WTC11 (cell line): ENCODE data around the gene KCNN1. TPM values are rescaled to one million over a fixed set of nuclear protein-coding genes. Genes with fewer than 3 reads are reported as not detected.

Source experiments
- ATAC-seq: fragments of 200-7000 bp; cut with Tn5 transposase; 2 replicates; pipeline ENCODE4 v1.10.0; 2021; ENCODE audit warnings: mild to moderate bottlenecking, moderate library complexity
- CTCF ChIA-PET: fragments of 300-600 bp; sonication (Branson Sonifier 250); formaldehyde crosslinking; loops from one replicate; lab custom pipeline; 2021; ENCODE audit warnings: antibody characterized with exemption; lab: Charles Lee
- POLR2A ChIA-PET: fragments of 350-600 bp; sonication (Branson Sonifier 250); formaldehyde crosslinking; loops from one replicate; lab custom pipeline; 2021; ENCODE audit warnings: antibody characterized with exemption; lab: Charles Lee
- DNase-seq: peaks from one replicate; pipeline ENCODE4 v3.0.0; 2021; ENCODE audit warnings: low spot score
- H3K27ac Mint-ChIP-seq: 2 replicates; pipeline ENCODE4 v1.8.0; 2021; ENCODE audit warnings: mixed read lengths
- H3K27me3 Mint-ChIP-seq: 2 replicates; pipeline ENCODE4 v1.8.0; 2021; ENCODE audit warnings: low read depth, mild to moderate bottlenecking, moderate library complexity, mixed read lengths
- H3K36me3 Mint-ChIP-seq: 2 replicates; pipeline ENCODE4 v1.8.0; 2021; ENCODE audit warnings: mixed read lengths
- H3K4me1 Mint-ChIP-seq: 2 replicates; pipeline ENCODE4 v1.8.0; 2022; ENCODE audit warnings: mixed read lengths
- H3K4me3 Mint-ChIP-seq: 2 replicates; pipeline ENCODE4 v1.8.0; 2021; ENCODE audit warnings: mild to moderate bottlenecking, moderate library complexity, mixed read lengths
- H3K9me3 Mint-ChIP-seq: 2 replicates; pipeline ENCODE4 v1.8.0; 2021; ENCODE audit warnings: mixed read lengths
- AR ChIP-seq: fragments of 250-450 bp; sonication (Bioruptor Pico); IDR thresholded peaks from 2 replicates; pipeline ENCODE4 v1.9.0; 2021; ENCODE audit warnings: mild to moderate bottlenecking
- ATF2 ChIP-seq: sonication (generic); formaldehyde crosslinking; IDR thresholded peaks from 2 replicates; pipeline ENCODE4 v1.8.1; 2022; ENCODE audit warnings: low read depth, missing genetic modification reagents, borderline replicate concordance
- CBFB ChIP-seq: sonication (generic); formaldehyde crosslinking; IDR thresholded peaks from 2 replicates; pipeline ENCODE4 v1.8.1; 2022; ENCODE audit warnings: mild to moderate bottlenecking, low read depth, missing genetic modification reagents
- CTCF ChIP-seq: fragments of 200-600 bp; IDR thresholded peaks from 2 replicates; pipeline ENCODE4 v1.8.0; 2022; ENCODE audit warnings: antibody characterized with exemption
- E2F5 ChIP-seq: sonication (generic); formaldehyde crosslinking; IDR thresholded peaks from 2 replicates; pipeline ENCODE4 v1.8.1; 2022; ENCODE audit warnings: mild to moderate bottlenecking, moderate library complexity, missing genetic modification reagents
- ETV6 ChIP-seq: sonication (generic); formaldehyde crosslinking; IDR thresholded peaks from 2 replicates; pipeline ENCODE4 v1.8.1; 2022; ENCODE audit warnings: mild to moderate bottlenecking, missing genetic modification reagents
- GABPB1 ChIP-seq: sonication (generic); formaldehyde crosslinking; IDR thresholded peaks from 2 replicates; pipeline ENCODE4 v1.8.1; 2023; ENCODE audit warnings: mild to moderate bottlenecking, missing genetic modification reagents
- HMGA2 ChIP-seq: fragments of 250-450 bp; sonication (Bioruptor Pico); IDR thresholded peaks from 2 replicates; pipeline ENCODE4 v1.4.0; 2021; ENCODE audit warnings: mild to moderate bottlenecking, moderate library complexity
- JUN ChIP-seq: sonication (generic); formaldehyde crosslinking; IDR thresholded peaks from 2 replicates; pipeline ENCODE4 v1.8.0; 2023; ENCODE audit warnings: mild to moderate bottlenecking, missing genetic modification reagents
- KAT7 ChIP-seq: sonication (generic); formaldehyde crosslinking; IDR thresholded peaks from 2 replicates; pipeline ENCODE4 v1.8.1; 2023; ENCODE audit warnings: missing genetic modification reagents, mild to moderate bottlenecking, borderline replicate concordance
- NR1H2 ChIP-seq: sonication (generic); formaldehyde crosslinking; IDR thresholded peaks from 2 replicates; pipeline ENCODE4 v1.9.0; 2021; ENCODE audit warnings: mild to moderate bottlenecking, moderate library complexity, missing genetic modification reagents
- NR2C2 ChIP-seq: sonication (generic); formaldehyde crosslinking; IDR thresholded peaks from 2 replicates; pipeline ENCODE4 v1.8.0; 2022; ENCODE audit warnings: mild to moderate bottlenecking, missing genetic modification reagents
- PREB ChIP-seq: sonication (generic); formaldehyde crosslinking; IDR thresholded peaks from 2 replicates; pipeline ENCODE4 v1.8.1; 2022; ENCODE audit warnings: mild to moderate bottlenecking, missing genetic modification reagents, moderate library complexity, borderline replicate concordance
- PRRX2 ChIP-seq: fragments of 250-450 bp; sonication (Bioruptor Pico); IDR thresholded peaks from 2 replicates; pipeline ENCODE4 v1.8.0; 2021; ENCODE audit warnings: mild to moderate bottlenecking
- RELA ChIP-seq: sonication (generic); formaldehyde crosslinking; IDR thresholded peaks from 2 replicates; pipeline ENCODE4 v1.8.1; 2022; ENCODE audit warnings: missing genetic modification reagents, mild to moderate bottlenecking, borderline replicate concordance
- SOX15 ChIP-seq: fragments of 250-450 bp; sonication (Bioruptor Pico); IDR thresholded peaks from 2 replicates; pipeline ENCODE4 v1.9.0; 2021; ENCODE audit warnings: mild to moderate bottlenecking
- TEAD4 ChIP-seq: sonication (generic); formaldehyde crosslinking; IDR thresholded peaks from 2 replicates; pipeline ENCODE4 v1.8.0; 2022; ENCODE audit warnings: mild to moderate bottlenecking, missing genetic modification reagents
- USF2 ChIP-seq: sonication (generic); formaldehyde crosslinking; IDR thresholded peaks from 2 replicates; pipeline ENCODE4 v1.8.1; 2023; ENCODE audit warnings: mild to moderate bottlenecking, missing genetic modification reagents, moderate library complexity
- ZNF121 ChIP-seq: sonication (generic); formaldehyde crosslinking; IDR thresholded peaks from 2 replicates; pipeline ENCODE4 v1.8.0; 2023; ENCODE audit warnings: missing genetic modification reagents
- ZNF281 ChIP-seq: sonication (generic); formaldehyde crosslinking; IDR thresholded peaks from 2 replicates; pipeline ENCODE4 v1.8.0; 2023; ENCODE audit warnings: mild to moderate bottlenecking, missing genetic modification reagents
- ZNF512 ChIP-seq: sonication (generic); formaldehyde crosslinking; IDR thresholded peaks from 2 replicates; pipeline ENCODE4 v1.8.1; 2022; ENCODE audit warnings: missing genetic modification reagents, borderline replicate concordance
- total RNA-seq: library from RNA; stranded (reverse); gene quantifications from 3 replicates; pipeline ENCODE4 v1.2.3, GENCODE V29; 2021

KCNN1 gene
- total RNA-seq, 1 experiment from 2014 or later, result 15.3 TPM

GRCh38 chr19:17936379-17936778 is 30.5 kb upstream of the KCNN1 start (continued):
- TF ChIP-seq ATF2 (no peak), PRRX2 (CRISPR knock-in tag) (no peak), PREB (CRISPR knock-in tag) (no peak), E2F5 (CRISPR knock-in tag) (no peak), ZNF281 (no peak), GABPB1 (CRISPR knock-in tag) (no peak), KAT7 (CRISPR knock-in tag) (no peak), ETV6 (CRISPR knock-in tag) (no peak)

GRCh38 chr19:17937371-17937900 is 29.5 kb upstream of the KCNN1 start:
- ChIA-PET CTCF (interaction anchor here (0.6 to 10.5 kb wide), 18 partner anchors 10 to 176 kb away, joined by 3 to 201 read pairs (median 6); partner anchors contain the start of genes RPL18A and SLC5A5), POLR2A (interaction anchor here (1.2 kb wide), 1 partner anchor 60 kb away, joined by 5 read pairs; no protein-coding TSS in a partner anchor)
- DNase-seq (no peak), ATAC-seq (no peak)
- no peak overlapping the region for H3K4me3 Mint-ChIP-seq
- no peak overlapping the region for H3K27ac Mint-ChIP-seq
- no peaks in the 10 kb centered on the region; the same call in 1 of the 2 replicates for H3K27me3 Mint-ChIP-seq
- H3K4me1 Mint-ChIP-seq, result peaks cover 15% of the 10 kb centered on the region
- H3K36me3 Mint-ChIP-seq, result peaks cover 8% of the 10 kb centered on the region
- H3K9me3 Mint-ChIP-seq, result no peaks in the 10 kb centered on the region
- TF ChIP-seq USF2 (CRISPR knock-in tag) (no peak), ZNF512 (CRISPR knock-in tag) (no peak), HMGA2 (no peak), NR1H2 (CRISPR knock-in tag) (no peak), E2F5 (CRISPR knock-in tag) (no peak), NR2C2 (CRISPR knock-in tag) (no peak), TEAD4 (no peak), ZNF121 (CRISPR knock-in tag) (no peak), AR (CRISPR knock-in tag) (no peak), JUN (CRISPR knock-in tag) (no peak), SOX15 (CRISPR knock-in tag) (no peak), CBFB (no peak), KAT7 (CRISPR knock-in tag) (no peak), CTCF (no peak), RELA (CRISPR knock-in tag) (no peak)
